ENCODE measurements around the gene PIGQ. TPM values are rescaled to one million over a fixed set of nuclear protein-coding genes. Genes with fewer than 3 reads are reported as not detected.

The PIGQ gene
- total RNA-seq, 2 donors from 2014 or later, result 76.5 to 83.1 TPM

DNA sequence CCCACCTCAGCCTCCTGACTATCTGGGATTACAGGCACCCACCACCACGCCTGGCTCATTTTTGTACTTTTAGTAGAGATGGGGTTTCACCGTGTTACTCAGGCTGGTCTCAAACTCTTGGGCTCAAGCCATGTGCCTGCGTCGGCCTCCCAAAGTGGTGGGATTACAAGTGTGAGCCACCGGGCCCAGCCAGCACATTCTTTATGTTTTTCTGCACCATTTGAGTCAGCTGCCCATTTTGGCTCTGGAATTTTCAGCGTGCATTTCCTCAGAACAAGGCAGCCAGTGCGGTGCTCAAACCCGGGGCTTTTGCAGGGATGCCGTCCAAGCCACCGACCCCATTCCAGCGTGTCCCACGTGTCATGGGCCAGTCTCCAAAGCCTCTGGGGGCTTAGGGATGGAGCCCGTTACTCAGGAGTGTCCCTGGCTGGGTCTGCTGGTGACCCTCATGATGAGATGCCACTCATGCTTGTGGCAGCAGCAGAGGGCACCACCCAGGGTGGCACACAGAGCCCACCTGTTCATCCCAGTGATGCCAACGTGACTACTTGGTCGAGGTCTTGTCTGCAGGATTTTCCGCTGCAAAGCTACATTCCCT is 16.4 kb downstream of the PIGQ start:
- Histone ChIP-seq H3K9me3 (no peaks in the 10 kb centered on the region), H3K27me3 (no peaks in the 10 kb centered on the region), H3K36me3 (replicated peaks in 1 of 2; ENCODE audit: insufficient read depth in 1 of 2, low read depth in 2 of 2) (no peaks in the 10 kb centered on the region), H3K4me3 (no peak overlapping the region), H3K4me1 (peaks cover 70% of the 10 kb centered on the region), H3K27ac (no peak overlapping the region)
- intact Hi-C loops (cut with DNase I), result no loop called here
- WGBS, 2 donors, result 47 to 57% methylated on average over 12 to 16 of the region's 16 CpGs
- no peak for TF ChIP-seq POLR2A (IDR thresholded peaks at IDR 0.05)
- TF ChIP-seq, protein P1, sequence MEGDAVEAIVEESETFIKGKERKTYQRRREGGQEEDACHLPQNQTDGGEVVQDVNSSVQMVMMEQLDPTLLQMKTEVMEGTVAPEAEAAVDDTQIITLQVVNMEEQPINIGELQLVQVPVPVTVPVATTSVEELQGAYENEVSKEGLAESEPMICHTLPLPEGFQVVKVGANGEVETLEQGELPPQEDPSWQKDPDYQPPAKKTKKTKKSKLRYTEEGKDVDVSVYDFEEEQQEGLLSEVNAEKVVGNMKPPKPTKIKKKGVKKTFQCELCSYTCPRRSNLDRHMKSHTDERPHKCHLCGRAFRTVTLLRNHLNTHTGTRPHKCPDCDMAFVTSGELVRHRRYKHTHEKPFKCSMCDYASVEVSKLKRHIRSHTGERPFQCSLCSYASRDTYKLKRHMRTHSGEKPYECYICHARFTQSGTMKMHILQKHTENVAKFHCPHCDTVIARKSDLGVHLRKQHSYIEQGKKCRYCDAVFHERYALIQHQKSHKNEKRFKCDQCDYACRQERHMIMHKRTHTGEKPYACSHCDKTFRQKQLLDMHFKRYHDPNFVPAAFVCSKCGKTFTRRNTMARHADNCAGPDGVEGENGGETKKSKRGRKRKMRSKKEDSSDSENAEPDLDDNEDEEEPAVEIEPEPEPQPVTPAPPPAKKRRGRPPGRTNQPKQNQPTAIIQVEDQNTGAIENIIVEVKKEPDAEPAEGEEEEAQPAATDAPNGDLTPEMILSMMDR (IDR thresholded peaks at IDR 0.05), result no peak
- ATAC-seq (no peak), DNase-seq (no peak)

DNA sequence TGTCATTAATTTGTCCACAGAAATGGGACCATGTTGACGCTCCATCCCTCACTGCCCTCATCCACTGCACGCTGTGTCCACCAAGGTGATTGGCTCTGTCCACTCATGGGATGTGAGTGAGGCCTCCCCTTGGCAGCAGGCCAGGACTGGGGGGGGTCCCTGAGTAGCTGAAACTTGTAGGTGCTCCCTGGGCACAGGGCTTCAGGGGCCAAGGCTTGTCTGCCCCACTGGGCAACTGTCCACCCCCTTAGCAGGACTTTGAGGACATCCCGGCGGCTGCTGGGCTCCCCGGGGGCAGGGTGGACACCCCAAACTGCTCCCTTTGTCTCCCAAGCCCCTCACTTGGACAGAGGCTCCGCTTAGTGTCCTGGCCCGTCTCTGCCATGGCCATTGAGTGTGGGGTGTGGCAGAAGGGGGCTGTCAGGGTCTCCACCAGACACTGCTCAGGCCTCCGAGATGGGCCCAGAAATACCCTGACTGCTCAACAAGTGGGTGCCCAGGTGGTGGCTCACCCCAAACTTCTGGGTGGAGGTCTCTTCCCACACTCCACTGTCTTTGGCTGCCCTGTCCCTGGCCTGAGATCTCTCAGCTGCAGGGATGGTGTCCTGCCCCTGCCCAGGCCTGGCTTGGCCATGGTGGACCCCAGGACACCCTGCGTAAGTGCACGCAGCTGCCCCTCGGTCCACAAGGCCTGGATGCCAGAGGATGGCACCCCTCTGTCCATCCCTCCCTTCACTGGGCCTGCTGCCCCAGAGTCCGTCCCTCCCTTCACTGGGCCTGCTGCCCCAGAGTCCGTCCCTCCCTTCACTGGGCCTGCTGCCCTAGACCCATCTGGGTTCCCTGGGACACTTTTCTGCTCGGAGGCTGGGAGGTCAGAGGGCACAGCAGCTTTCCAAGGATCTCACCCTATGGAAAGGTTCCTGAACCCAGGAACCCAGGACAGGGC is 17.1 kb downstream of the PIGQ start:
- peak in 1 of 3 donors; percentile 13 for TF ChIP-seq POLR2A (IDR thresholded peaks at IDR 0.05)
- TF ChIP-seq, protein P1 (IDR thresholded peaks at IDR 0.05), result no peak
- H3K36me3 ChIP-seq (replicated peaks in 1 of 2; ENCODE audit: insufficient read depth in 1 of 2, low read depth in 2 of 2), result no peaks in the 10 kb centered on the region
- H3K27me3 ChIP-seq, result no peaks in the 10 kb centered on the region
- H3K4me1 ChIP-seq, result peaks cover 70% of the 10 kb centered on the region
- intact Hi-C loops (cut with DNase I), result no loop called here
- no peaks in the 10 kb centered on the region for H3K9me3 ChIP-seq
- H3K4me3 ChIP-seq, result no peak overlapping the region
- ATAC-seq (no peak), DNase-seq (peak in 3 of 4 donors; percentile 59 to 79 (median 74))
- peak overlapping the region in 3 of 4 donors; percentile 43 to 100 (median 99) for H3K27ac ChIP-seq
- WGBS, 2 donors, result 51 to 66% methylated on average over 6 to 12 of the region's 14 CpGs

GRCh38 chr16:588639-588888 is 18.8 kb downstream of the PIGQ start:
- peak; percentile 62 to 74 (median 64) for DNase-seq
- no peaks in the 10 kb centered on the region for H3K36me3 ChIP-seq (replicated peaks in 1 of 2; ENCODE audit: insufficient read depth in 1 of 2, low read depth in 2 of 2)
- 0% methylated on average over 21 of the region's 21 CpGs; no CpG with 5 or more reads in 1 of the 2 donors for WGBS, 2 donors
- H3K4me3 ChIP-seq, result peak overlapping the region; percentile 44 to 69
- no peaks in the 10 kb centered on the region for H3K27me3 ChIP-seq
- TF ChIP-seq, protein P1 (IDR thresholded peaks at IDR 0.05), result no peak
- TF ChIP-seq POLR2A (IDR thresholded peaks at IDR 0.05), result peak in 2 of 3 donors; percentile 57 to 58
- peaks cover 70% of the 10 kb centered on the region for H3K4me1 ChIP-seq
- ATAC-seq, result no peak
- intact Hi-C loops (cut with DNase I), result no loop called here
- no peaks in the 10 kb centered on the region for H3K9me3 ChIP-seq
- peak overlapping the region; percentile 98 to 100 (median 99) for H3K27ac ChIP-seq

DNA sequence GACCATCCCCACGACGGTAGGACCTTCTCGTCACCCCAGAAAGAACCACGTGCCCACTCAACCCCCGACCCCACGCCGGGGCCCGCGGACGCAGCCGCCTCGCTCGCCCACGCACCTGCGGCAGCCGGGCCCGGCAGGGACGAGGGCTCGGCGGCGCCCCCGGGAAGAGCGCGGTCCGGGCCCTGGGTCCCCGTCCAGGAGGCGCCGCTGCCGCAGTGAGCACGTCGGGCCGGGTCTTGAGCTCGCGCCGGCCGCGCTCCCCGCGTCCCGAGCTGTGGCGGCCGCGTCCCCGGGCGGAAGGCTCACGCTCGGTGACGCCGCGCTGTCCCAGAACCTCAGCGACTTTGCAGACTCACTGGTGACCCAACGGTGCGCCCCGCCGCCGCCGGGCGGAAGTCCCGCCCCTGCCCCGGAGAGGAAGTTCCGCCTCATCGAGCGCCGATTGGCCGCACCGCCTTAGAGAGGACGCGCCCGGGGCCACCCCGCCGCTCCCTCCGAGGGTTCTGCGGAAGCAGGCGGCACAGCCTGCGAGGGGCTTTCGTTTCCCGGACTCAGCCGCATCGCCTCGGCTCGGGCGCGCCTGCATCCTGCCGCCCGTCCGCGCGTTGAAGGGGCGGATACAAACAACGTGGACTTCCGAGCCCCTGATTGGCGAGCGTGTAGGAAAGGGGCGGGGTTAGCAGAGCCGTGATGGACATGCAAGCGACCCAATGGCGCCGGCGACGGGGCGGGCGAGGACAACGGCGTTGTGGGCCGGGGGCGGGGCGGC is 19.3 kb downstream of the PIGQ start:
- TF ChIP-seq, protein P1 (IDR thresholded peaks at IDR 0.05), result no peak
- peak; percentile 91 to 97 (median 93) for TF ChIP-seq POLR2A (IDR thresholded peaks at IDR 0.05)
- H3K4me3 ChIP-seq, result peak overlapping the region; percentile 44 to 69
- H3K36me3 ChIP-seq (replicated peaks in 1 of 2; ENCODE audit: insufficient read depth in 1 of 2, low read depth in 2 of 2), result no peaks in the 10 kb centered on the region
- intact Hi-C loops (cut with DNase I), result no loop called here
- H3K27me3 ChIP-seq, result no peaks in the 10 kb centered on the region
- peak; percentile 97 to 98 (median 98) for DNase-seq
- H3K4me1 ChIP-seq, result peaks cover 70% of the 10 kb centered on the region
- ATAC-seq, result peak; percentile 73
- 0% methylated on average over 106 of the region's 107 CpGs; no CpG with 5 or more reads in 1 of the 2 donors for WGBS, 2 donors
- peak overlapping the region; percentile 98 to 100 (median 99) for H3K27ac ChIP-seq
- H3K9me3 ChIP-seq, result no peaks in the 10 kb centered on the region
